GM20000 (cell line): ENCODE measurements around the gene FARP1.

Experiments used
- DNase-seq: peaks from one replicate; pipeline ENCODE4 v3.0.0; 2012; ENCODE audit warnings: low spot score
- TF ChIP-seq, protein P1 (sequence below): IDR thresholded peaks from 2 replicates; pipeline ENCODE4 v1.5.1; 2012; ENCODE audit warnings: mild to moderate bottlenecking, control low read depth; ENCODE audit errors: extremely low read depth, missing control alignments

The FARP1 gene

GRCh38 chr13:98288211-98288610, 145.3 kb downstream of the FARP1 start:
- TF ChIP-seq, protein P1, sequence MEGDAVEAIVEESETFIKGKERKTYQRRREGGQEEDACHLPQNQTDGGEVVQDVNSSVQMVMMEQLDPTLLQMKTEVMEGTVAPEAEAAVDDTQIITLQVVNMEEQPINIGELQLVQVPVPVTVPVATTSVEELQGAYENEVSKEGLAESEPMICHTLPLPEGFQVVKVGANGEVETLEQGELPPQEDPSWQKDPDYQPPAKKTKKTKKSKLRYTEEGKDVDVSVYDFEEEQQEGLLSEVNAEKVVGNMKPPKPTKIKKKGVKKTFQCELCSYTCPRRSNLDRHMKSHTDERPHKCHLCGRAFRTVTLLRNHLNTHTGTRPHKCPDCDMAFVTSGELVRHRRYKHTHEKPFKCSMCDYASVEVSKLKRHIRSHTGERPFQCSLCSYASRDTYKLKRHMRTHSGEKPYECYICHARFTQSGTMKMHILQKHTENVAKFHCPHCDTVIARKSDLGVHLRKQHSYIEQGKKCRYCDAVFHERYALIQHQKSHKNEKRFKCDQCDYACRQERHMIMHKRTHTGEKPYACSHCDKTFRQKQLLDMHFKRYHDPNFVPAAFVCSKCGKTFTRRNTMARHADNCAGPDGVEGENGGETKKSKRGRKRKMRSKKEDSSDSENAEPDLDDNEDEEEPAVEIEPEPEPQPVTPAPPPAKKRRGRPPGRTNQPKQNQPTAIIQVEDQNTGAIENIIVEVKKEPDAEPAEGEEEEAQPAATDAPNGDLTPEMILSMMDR = no peak

DNA sequence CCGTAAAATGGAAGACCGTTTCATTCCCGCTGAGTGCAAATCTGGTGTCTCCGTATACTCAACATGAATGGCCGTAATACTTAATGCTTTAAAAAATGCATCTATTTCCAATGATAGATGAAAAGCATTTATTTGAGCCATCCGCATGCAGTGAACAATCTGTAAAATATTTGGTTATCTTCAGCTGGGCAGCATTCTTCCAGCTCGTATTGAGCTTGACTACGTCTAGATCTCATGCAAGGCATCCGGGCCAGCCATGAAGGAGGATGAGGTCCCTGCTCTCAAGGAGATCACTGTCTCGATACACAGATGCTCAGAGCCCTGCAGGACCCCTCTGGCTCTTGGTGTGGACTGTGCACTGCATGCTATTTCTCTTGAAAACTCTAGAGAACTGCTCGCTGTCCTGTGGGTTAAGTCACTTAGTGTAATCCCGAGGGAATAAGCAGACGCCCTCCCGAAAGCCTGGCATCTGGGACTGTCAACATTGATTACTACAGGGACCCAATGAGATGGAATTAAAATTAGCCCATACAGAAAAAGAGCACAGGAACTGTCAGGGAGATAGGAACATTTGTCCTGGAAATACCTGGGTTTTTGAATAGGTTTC, 146.5 kb downstream of the FARP1 start:
- TF ChIP-seq, protein P1 = no peak
- DNase-seq = no peak

More at GRCh38 chr13:98288211-98288610, 145.3 kb downstream of the FARP1 start:
- DNase-seq = no peak

- TF ChIP-seq, protein P1 = no peak
- no peak for DNase-seq
These were observed 147.4 kb downstream of the FARP1 start for GRCh38 chr13:98290261-98290660.

- DNase-seq = no peak
- TF ChIP-seq, protein P1 = no peak
These were observed 148.8 kb downstream of the FARP1 start for GRCh38 chr13:98291658-98292057.

- TF ChIP-seq, protein P1 = no peak
- DNase-seq = no peak
These were observed 150.2 kb downstream of the FARP1 start for GRCh38 chr13:98293103-98293502.

GRCh38 chr13:98293570-98294142, 150.8 kb downstream of the FARP1 start:
- TF ChIP-seq, protein P1 = no peak

DNA sequence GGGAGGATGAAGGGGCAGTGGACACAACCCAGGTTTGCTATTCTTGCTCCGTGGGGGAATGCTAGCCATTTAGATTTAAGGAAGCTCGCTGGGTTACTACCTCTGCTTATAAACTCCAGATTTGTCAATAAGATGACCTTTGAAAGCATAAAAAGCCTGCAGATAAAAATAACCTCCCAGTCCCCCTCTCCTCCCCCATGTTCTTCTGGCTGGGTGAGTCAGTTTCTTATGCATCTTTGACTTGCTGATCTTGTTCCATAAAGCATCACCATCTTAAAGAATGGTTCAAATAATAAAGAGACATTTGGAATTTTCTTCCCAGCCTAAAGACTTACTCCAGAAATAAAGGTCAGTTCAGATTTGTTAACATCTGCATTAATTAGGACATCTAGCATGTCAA, 152.5 kb downstream of the FARP1 start:
- no peak for DNase-seq
- TF ChIP-seq, protein P1 = no peak

More at GRCh38 chr13:98293570-98294142, 150.8 kb downstream of the FARP1 start:
- no peak for DNase-seq
